GM19035 (cell line): Measurements from ENCODE around the gene TMEM108.
"Not testable (repeated sequence)": the region's sequence is repeated elsewhere in the genome, so short reads cannot be mapped to it uniquely, and the experiment has no call there.

Experiments
- ATAC-seq: cut with Tn5 transposase; IDR thresholded peaks from one replicate; pipeline ENCODE4 v1.9.1; 2021; ENCODE audit not compliant: unreplicated experiment

TMEM108 gene

DNA sequence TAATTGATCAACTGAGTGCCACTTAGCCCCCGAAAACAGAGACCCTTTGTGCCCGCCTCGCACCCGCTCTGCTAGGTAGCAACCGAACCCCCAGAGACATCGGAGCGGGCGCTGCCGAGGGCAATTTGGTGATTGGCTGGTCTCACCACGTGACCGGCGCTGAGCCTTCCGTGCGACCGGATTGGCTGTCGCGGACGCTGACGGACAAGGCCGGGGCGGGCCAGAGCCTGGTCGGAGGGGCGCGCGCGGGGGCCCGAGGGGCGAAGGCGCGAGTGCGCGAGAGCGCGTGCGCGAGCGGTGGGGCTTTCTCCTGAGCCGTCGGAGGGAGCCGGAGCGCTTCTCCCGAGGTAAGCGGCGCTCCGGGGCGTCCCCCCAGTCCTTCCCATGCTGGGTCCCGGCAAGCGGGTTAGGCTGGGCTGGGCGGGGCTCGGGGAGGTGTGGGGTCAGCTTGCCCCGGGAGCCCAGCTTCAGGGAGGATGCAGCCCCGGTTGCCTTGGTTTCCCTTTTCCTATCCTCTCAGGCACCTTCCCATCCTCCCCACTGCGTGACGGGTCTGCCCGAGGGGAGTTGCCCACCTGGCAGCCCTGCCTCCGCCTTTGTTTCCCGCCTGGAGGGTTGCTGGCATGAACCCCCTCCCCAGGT, at the start of gene TMEM108:
Gene TMEM108, plus strand, starts transcription at position 303 of the 642 bp plus-strand sequence.
- no peak for ATAC-seq

DNA sequence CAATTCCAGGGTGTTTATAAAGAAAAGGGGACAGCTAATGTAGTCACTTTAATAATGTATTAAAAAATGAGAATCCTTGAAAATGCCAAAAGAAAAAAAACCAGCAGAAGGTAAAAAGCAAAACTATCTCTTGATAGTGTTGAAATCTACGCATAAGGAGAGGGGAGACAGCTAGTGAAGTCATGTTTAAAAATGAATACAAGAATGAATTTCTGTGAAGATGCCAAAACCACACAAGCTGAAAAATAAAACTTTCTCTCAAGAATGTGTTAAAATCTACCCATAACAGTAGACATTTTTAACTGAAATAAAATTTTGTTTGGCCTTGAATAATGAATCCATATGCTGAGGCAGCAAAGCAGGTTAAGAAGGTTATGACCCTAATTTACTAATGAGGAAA, 42.2 kb upstream of the TMEM108 start:
- no peak for ATAC-seq

- no peak for ATAC-seq
Measured at GRCh38 chr3:132997404-132998185, 40.6 kb upstream of the TMEM108 start.

DNA sequence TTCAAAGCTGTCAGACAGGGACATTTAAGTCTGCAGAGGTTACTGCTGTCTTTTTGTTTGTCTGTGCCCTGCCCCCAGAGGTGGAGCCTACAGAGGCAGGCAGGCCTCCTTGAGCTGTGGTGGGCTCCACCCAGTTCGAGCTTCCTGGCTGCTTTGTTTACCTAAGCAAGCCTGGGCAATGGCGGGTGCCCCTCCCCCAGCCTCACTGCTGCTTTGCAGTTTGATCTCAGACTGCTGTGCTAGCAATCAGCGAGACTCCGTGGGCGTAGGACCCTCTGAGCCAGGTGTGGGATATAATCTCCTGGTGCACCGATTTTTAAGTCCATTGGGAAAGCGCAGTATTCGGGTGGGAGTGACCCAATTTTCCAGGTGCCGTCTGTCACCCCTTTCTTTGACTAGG, 33.2 kb upstream of the TMEM108 start:
- ATAC-seq, result not testable (repeated sequence)

DNA sequence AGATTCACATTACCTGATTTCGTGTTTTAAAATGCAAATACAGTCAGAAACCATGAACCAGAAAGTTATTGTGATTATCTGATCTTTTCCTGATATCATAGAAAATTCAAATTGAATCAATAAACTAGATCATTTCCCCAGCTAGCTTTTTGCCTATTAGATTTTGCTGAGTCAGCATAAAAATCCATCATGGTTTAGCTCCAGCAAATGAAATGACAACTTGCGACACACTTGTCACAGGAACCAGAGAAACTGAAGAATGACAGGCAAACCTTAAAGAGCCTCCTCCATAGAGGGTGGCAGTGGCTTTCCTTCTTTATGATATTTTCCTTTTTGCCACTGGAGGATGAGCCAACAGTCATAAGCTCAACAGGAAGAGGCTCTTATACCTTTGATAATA, 30.6 kb upstream of the TMEM108 start:
- no peak for ATAC-seq

DNA sequence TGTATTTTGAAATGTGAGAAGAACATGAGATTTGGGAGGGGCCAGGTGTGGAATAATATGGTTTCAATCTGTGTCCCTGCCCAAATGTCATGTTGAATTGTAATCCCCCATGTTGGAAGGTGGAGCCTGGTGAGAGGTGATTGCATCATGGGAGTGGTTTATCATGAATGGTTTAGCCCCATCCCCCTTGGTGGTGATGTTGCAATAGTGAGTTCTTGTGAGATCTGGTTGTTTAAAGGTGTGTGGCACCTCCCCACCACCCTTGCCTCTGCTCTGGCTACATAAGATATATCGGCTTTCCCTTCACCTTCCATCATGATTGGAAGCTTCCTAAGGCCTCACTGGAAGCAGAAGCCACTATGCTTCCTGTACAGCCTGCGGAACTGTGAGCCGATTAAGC, 23.9 kb upstream of the TMEM108 start:
- ATAC-seq, result no peak

DNA sequence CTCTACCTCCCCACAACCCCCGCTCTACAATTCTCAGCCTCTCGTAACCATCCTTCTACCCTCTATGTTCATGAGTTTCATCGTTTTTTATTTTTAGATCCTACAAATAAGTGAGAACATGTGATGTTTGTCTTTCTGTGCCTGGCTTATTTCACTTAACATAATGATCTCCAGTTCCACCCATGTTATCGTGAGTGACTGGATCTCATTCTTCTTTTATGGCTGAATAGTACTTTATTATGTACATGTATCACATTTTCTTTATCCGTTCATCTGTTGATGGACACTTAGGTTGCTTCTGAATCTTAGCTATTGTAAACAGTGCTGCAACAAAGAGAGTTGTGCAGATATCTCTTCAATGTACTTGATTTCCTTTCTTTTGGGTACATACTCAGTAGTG, 22.6 kb upstream of the TMEM108 start:
- not testable (repeated sequence) for ATAC-seq

DNA sequence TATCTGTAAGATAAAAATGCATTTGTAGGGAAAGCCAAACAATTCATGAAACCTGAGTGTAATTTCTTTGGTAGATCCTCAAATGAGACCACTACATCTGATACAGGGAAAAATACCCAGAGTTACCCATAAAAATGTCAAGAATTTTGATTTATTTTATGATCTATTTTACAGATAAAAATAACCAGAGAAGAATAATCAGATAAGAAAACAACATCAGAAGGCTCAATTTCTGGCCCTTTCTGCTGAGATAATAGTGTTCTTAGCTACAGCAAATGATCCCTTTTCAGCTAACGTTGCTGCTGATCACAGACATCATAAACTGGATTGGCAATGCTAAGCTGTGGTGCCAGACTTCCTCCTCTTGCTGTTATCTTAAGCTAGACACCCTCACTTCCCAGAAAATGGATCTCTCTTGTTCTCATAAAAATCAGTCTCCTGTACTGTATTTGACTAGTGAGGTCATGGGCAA, 21.3 kb upstream of the TMEM108 start:
- ATAC-seq, result no peak

DNA sequence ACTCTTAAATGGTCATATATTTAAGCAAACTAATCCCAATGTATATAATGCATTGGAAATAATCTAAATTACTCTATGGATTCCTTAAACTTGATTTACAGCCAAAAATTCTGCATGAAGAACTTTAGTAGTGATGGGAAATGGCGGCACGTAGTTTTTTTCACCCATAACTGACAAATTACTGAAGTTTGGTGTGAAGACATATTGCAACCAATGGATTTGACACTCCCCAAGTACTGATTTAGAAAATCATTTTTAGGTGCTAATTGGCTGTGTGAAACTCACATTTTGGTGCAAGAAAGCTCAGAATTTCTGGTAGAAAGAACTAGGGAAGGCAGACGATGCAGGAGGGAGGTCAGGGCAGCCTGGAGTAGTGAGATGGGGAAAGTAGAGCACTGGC, 19.3 kb upstream of the TMEM108 start:
- ATAC-seq, result no peak

- no peak for ATAC-seq
Measured at GRCh38 chr3:133021206-133021605, 17.0 kb upstream of the TMEM108 start.

GRCh38 chr3:133023362-133023761, 14.8 kb upstream of the TMEM108 start:
- ATAC-seq, result no peak

DNA sequence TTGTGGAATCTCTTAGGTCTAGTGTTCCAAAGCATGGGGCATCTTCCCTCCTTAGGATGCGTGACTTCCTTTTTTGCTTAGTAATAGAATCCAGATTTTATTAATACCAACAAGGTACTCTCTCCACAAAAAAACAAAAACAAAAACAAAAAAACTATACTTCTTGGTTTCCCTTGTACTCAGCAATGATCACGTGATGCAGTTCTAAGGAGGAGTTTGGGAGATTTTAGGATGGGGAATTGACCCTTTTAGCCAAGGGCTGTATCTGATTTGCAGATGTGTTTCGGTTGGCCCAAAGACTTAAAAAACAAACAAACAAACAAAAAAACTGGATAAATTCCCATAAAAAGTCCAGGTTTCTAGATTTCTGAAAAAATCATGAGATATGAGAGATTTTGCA, 12.6 kb upstream of the TMEM108 start:
- no peak for ATAC-seq

DNA sequence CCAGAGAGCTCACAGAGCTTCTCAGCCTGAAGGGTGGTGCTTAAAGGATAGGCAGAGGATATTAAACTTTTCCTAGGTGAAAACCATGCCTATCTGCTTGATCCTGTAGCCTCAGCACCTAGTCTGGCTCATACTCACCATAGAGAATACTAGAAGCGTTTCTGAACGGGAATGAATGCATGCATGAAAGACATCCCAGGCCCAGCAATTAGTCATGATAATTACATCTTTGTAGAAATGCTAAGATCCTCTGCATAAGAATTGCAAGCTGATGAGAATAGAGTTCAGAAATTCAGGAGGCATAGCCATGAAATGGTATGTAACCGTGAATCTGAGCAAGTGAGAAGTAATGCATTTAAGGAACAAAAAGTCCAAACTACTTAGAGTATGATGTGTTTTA, 5.9 kb upstream of the TMEM108 start:
- no peak for ATAC-seq

- ATAC-seq, result no peak
Measured at GRCh38 chr3:133037436-133037835, 755 bp upstream of the TMEM108 start.

DNA sequence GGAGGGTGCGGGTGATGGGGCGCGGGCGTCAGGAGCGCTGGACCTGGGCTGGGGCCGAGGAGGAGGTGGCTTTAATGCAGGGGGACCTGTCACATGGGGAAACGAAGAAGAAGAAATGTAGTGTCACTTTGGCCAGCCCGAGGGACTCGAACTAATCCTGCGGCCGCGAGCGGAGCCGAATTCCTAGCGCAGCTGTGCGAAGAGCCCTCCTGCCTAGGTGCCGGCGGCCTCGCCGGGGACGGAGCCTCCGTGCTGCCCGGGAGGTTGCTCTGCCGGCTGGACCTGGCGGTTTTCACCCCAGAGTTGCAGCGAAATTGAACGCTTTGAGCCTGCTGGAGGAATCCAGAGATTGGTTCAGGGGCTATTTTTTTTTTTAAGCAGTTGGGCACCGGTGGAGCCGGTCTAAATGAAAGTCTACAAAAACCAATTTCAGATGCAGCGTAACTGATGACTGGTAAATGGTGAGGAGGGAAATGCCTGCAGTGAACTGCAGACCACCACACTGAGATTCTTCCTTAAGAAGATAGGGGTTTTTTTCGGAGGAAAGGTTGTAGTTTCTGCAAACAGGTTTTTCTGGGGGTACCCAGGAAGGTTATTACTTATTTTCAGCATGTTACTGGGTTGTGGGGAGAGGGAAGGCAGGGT, 662 bp downstream of the TMEM108 start:
- ATAC-seq, result no peak

- ATAC-seq, result no peak
Measured at GRCh38 chr3:133040696-133041523, 2.7 kb downstream of the TMEM108 start.

GRCh38 chr3:133041524-133041829, 3.3 kb downstream of the TMEM108 start:
- no peak for ATAC-seq

- no peak for ATAC-seq
Measured at GRCh38 chr3:133042778-133043177, 4.6 kb downstream of the TMEM108 start.

- ATAC-seq, result no peak
Measured at GRCh38 chr3:133047980-133048379, 9.8 kb downstream of the TMEM108 start.

DNA sequence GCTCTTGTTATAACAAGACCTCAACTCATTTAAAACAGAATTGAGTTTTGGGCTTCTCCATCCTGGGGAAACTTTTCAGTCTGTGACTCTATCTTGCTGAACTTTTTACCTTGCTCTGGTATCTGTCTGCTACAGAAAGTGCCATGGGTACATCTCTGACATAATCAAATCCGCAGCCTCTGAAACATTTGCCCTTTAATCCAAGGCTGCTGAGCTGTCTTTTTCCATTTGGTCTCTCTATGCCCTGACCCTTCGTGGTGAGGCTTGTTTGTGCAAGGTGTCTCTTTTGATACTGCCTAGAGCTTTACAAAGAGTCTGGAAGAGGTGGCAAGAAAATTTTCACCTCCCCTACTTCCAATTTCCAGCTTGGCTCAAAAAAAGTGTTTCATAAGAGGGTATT, 11.3 kb downstream of the TMEM108 start:
- ATAC-seq, result no peak

DNA sequence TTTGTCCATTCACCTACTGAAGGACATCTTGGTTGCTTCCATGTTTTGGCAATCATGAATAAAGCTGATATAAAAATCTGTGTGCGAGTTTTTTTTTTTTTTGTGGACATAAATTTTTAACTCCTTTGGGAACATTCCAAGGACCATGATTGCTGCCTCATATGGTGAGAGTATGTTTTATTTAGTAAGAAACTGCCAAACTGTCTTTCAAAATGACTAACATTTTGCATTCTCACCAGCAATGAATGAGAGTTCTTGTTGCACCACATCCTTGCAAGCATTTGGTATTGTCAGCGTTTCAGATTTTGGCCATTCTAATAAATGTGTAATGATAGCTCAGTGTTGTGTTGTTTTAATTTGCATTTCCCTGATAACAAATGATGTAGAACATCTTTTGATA, 12.7 kb downstream of the TMEM108 start:
- no peak for ATAC-seq
